Eye (tissue), 1 donor: ENCODE results near the gene CTSG.
"Not testable (repeated sequence)": the region's sequence is repeated elsewhere in the genome, so short reads cannot be mapped to it uniquely, and the experiment has no call there.

Experiments used
- DNase-seq: peaks from one replicate; pipeline ENCODE4 v3.0.0-alpha.2; 2015

Gene CTSG

GRCh38 chr14:24576182-24576581 lies at the start of gene CTSG:
Gene CTSG, minus strand, starts transcription at chr14:24576250. Its CDS starts 27 bp downstream, at chr14:24576223.
- DNase-seq = no peak

GRCh38 chr14:24613747-24614146 lies 37.7 kb upstream of the CTSG start:
- no peak for DNase-seq

- DNase-seq = no peak
Measured at GRCh38 chr14:24613241-24613640, 37.2 kb upstream of the CTSG start.

GRCh38 chr14:24612196-24612595 lies 36.1 kb upstream of the CTSG start:
- DNase-seq = no peak

GRCh38 chr14:24609655-24610344 lies 33.8 kb upstream of the CTSG start, which contains the start of gene GZMH:
Gene GZMH, minus strand, starts transcription at chr14:24609685. Its CDS starts 72 bp downstream, at chr14:24609613.
- DNase-seq = no peak

- DNase-seq = no peak
Measured at GRCh38 chr14:24607635-24608514, 31.8 kb upstream of the CTSG start.

- DNase-seq = no peak
Measured at GRCh38 chr14:24607081-24607480, 31.0 kb upstream of the CTSG start.

GRCh38 chr14:24606297-24606696 lies 30.2 kb upstream of the CTSG start:
- no peak for DNase-seq

GRCh38 chr14:24605435-24606190 lies 29.6 kb upstream of the CTSG start:
- DNase-seq = peak; percentile 34

- no peak for DNase-seq
Measured at GRCh38 chr14:24597403-24597802, 21.4 kb upstream of the CTSG start.

- DNase-seq = no peak
Measured at GRCh38 chr14:24595073-24595808, 19.2 kb upstream of the CTSG start.

GRCh38 chr14:24591004-24591403 lies 15.0 kb upstream of the CTSG start:
- DNase-seq = not testable (repeated sequence)

- not testable (repeated sequence) for DNase-seq
Measured at GRCh38 chr14:24584402-24584801, 8.4 kb upstream of the CTSG start.

GRCh38 chr14:24578558-24578957 lies 2.5 kb upstream of the CTSG start:
- no peak for DNase-seq

GRCh38 chr14:24576771-24577170 lies 721 bp upstream of the CTSG start:
- DNase-seq = peak; percentile 53

GRCh38 chr14:24574206-24574774 lies 1.8 kb downstream of the CTSG start:
- no peak for DNase-seq

- DNase-seq = no peak
Measured at GRCh38 chr14:24566318-24566717, 9.7 kb downstream of the CTSG start.

- no peak for DNase-seq
Measured at GRCh38 chr14:24565766-24566165, 10.3 kb downstream of the CTSG start.

GRCh38 chr14:24563505-24563904 lies 12.5 kb downstream of the CTSG start:
- no peak for DNase-seq

GRCh38 chr14:24556756-24557155 lies 19.3 kb downstream of the CTSG start:
- no peak for DNase-seq

GRCh38 chr14:24549064-24549463 lies 27.0 kb downstream of the CTSG start:
- not testable (repeated sequence) for DNase-seq

- no peak for DNase-seq
Measured at GRCh38 chr14:24542346-24542936, 33.6 kb downstream of the CTSG start.
